NB4 (cell line): ENCODE measurements around the gene GPATCH8.

Experiments used
- TF ChIP-seq, protein P1 (sequence below): IDR thresholded peaks from one replicate; pipeline ENCODE4 v1.5.1; 2012; ENCODE audit warnings: low read depth, low read length
- TF ChIP-seq, protein P2 (sequence below): IDR thresholded peaks from 2 replicates; pipeline ENCODE4 v1.6.1; 2011; ENCODE audit warnings: low read depth, low read length

DNA sequence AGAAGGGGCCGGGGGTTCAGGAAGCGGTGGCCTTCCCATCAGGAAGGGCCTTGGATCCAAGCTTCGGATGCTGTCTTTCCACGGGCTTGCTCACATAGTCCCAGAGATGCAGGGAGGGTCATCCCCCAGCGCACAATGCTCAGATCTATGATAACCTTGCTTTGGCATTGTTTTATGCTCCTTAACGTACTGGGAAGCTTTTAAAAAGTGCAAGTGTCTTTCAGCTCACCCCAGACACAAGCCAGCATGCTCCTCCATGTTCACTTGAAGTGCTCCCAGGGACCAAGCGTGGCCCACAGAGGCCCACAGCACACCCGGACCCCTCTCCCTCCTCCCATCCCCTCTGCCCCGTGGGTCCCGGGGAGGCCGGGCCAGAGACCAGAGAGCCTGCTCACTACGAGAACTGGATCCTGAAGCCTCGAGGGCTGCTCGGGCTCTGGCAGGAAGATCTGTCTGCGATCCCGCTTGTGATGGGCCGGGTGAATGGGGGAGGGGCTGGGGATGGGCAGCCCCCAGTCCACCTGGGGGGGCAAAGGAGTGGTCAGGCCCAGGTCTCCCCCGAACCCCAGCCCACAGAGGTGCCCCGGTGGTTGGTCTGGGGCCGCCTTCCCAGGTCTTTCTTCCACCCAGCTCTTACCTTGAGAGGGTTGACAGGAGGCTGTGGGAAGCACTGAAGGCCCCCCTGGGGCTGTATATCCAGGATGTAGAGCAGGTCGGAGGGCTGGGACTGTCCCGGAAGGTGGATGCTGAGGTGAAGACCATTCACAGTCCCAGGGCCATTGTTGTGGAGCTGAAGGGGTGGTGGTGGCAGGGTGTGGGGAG is 127.8 kb downstream of the GPATCH8 start:
- TF ChIP-seq, protein P1, sequence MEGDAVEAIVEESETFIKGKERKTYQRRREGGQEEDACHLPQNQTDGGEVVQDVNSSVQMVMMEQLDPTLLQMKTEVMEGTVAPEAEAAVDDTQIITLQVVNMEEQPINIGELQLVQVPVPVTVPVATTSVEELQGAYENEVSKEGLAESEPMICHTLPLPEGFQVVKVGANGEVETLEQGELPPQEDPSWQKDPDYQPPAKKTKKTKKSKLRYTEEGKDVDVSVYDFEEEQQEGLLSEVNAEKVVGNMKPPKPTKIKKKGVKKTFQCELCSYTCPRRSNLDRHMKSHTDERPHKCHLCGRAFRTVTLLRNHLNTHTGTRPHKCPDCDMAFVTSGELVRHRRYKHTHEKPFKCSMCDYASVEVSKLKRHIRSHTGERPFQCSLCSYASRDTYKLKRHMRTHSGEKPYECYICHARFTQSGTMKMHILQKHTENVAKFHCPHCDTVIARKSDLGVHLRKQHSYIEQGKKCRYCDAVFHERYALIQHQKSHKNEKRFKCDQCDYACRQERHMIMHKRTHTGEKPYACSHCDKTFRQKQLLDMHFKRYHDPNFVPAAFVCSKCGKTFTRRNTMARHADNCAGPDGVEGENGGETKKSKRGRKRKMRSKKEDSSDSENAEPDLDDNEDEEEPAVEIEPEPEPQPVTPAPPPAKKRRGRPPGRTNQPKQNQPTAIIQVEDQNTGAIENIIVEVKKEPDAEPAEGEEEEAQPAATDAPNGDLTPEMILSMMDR: no peak
- TF ChIP-seq, protein P2, sequence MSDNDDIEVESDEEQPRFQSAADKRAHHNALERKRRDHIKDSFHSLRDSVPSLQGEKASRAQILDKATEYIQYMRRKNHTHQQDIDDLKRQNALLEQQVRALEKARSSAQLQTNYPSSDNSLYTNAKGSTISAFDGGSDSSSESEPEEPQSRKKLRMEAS: no peak
